Chondrocyte (in vitro differentiated cells): ENCODE measurements around the gene PREX1. TPM values are rescaled to one million over a fixed set of nuclear protein-coding genes. Genes with fewer than 3 reads are reported as not detected.

Experiments used
- DNase-seq: peaks from one replicate; pipeline ENCODE4 v3.0.0; 2021; ENCODE audit warnings: mixed read lengths, low spot score
- H3K27ac Mint-ChIP-seq: one replicate; pipeline ENCODE4 v1.8.0; 2021; ENCODE audit warnings: mild to moderate bottlenecking, moderate library complexity, mixed read lengths; ENCODE audit not compliant: unreplicated experiment
- H3K27me3 Mint-ChIP-seq: 2 replicates; pipeline ENCODE4 v1.8.0; 2021; ENCODE audit warnings: low read depth, mixed read lengths
- H3K36me3 Mint-ChIP-seq: 2 replicates; pipeline ENCODE4 v1.8.0; 2021; ENCODE audit warnings: low read depth, mixed read lengths
- H3K4me1 Mint-ChIP-seq: 2 replicates; pipeline ENCODE4 v1.8.0; 2021; ENCODE audit warnings: low read depth, mild to moderate bottlenecking, mixed read lengths
- H3K4me3 Mint-ChIP-seq: one replicate; pipeline ENCODE4 v1.8.0; 2021; ENCODE audit warnings: mild to moderate bottlenecking, moderate library complexity, mixed read lengths; ENCODE audit not compliant: unreplicated experiment
- H3K9me3 Mint-ChIP-seq: 2 replicates; pipeline ENCODE4 v1.8.0; 2021; ENCODE audit warnings: low read depth, mixed read lengths
- total RNA-seq: library from RNA; stranded (reverse); gene quantifications from 3 replicates; pipeline ENCODE4 v1.2.1, GENCODE V29; 2021
- TF ChIP-seq, protein P1 (sequence below): fragments of 200-600 bp; sonication (generic); IDR thresholded peaks from 2 replicates; pipeline ENCODE4 v1.5.0; 2021; ENCODE audit warnings: antibody characterized with exemption, mild to moderate bottlenecking, moderate library complexity

Gene PREX1
- total RNA-seq, 1 donor from 2014 or later: 3.0 TPM

DNA sequence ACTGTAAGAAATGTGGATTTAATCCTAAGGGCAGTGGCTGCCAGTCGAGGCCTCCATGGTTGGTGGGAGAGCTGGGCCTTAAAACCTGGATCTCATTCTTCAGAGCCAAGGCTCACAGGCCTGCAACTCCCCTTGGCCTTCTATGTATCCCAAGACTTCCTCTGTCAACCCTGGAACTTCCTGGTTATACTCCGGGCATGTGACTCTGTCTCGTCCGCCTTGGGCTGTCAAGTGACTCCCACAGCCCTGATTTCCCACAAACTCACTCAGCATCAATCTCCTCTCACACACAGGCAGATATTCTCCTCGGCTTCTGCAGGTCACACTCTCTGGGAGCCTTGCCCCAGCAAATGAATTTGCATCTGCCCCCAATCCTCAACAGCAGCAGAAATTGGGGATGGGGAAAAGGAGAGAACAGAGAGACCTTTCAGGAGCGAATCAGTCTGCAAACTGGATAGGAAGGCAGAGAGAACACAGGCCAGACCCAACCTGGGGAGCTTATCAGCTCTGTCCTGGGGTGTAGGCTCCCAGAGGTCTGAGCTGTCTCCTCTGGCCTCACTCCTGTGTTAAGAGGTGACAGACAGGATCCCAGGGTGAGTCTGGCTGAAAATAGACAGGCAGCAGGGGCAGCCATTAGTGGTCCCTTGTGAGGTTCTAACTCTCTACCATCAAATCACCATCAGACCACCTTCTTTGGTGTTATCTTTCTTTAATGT is 30.4 kb upstream of the PREX1 start:
- H3K4me1 Mint-ChIP-seq: peaks cover 11% of the 10 kb centered on the region
- DNase-seq: no peak
- TF ChIP-seq, protein P1, sequence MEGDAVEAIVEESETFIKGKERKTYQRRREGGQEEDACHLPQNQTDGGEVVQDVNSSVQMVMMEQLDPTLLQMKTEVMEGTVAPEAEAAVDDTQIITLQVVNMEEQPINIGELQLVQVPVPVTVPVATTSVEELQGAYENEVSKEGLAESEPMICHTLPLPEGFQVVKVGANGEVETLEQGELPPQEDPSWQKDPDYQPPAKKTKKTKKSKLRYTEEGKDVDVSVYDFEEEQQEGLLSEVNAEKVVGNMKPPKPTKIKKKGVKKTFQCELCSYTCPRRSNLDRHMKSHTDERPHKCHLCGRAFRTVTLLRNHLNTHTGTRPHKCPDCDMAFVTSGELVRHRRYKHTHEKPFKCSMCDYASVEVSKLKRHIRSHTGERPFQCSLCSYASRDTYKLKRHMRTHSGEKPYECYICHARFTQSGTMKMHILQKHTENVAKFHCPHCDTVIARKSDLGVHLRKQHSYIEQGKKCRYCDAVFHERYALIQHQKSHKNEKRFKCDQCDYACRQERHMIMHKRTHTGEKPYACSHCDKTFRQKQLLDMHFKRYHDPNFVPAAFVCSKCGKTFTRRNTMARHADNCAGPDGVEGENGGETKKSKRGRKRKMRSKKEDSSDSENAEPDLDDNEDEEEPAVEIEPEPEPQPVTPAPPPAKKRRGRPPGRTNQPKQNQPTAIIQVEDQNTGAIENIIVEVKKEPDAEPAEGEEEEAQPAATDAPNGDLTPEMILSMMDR: no peak
- H3K27ac Mint-ChIP-seq: no peak overlapping the region
- H3K27me3 Mint-ChIP-seq: no peaks in the 10 kb centered on the region
- no peaks in the 10 kb centered on the region for H3K36me3 Mint-ChIP-seq
- no peak overlapping the region for H3K4me3 Mint-ChIP-seq
- no peaks in the 10 kb centered on the region for H3K9me3 Mint-ChIP-seq

DNA sequence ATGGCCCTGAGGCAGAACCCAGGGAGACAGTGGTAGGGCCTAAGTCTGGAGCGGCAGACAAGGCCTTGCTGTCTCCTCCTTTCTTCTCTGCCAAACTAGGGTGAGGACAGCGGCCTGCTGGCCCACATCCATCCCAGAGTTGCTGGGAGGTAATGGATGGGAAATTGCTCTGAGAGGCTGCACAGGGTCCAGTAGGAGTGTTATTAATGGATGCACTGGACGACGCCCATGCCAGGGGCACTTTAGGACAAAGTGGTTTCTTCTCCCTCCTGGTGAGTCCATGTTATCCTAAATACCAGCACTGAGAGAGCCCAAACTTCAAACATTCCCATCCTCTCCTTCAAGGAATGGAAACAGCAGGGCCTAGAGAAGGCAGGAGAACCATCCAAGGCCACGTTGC is 28.3 kb upstream of the PREX1 start:
- no peak for DNase-seq
- no peak overlapping the region for H3K27ac Mint-ChIP-seq
- H3K27me3 Mint-ChIP-seq: no peaks in the 10 kb centered on the region
- H3K4me3 Mint-ChIP-seq: no peak overlapping the region
- peaks cover 11% of the 10 kb centered on the region for H3K4me1 Mint-ChIP-seq
- no peaks in the 10 kb centered on the region for H3K9me3 Mint-ChIP-seq
- no peaks in the 10 kb centered on the region for H3K36me3 Mint-ChIP-seq
- TF ChIP-seq, protein P1: no peak

DNA sequence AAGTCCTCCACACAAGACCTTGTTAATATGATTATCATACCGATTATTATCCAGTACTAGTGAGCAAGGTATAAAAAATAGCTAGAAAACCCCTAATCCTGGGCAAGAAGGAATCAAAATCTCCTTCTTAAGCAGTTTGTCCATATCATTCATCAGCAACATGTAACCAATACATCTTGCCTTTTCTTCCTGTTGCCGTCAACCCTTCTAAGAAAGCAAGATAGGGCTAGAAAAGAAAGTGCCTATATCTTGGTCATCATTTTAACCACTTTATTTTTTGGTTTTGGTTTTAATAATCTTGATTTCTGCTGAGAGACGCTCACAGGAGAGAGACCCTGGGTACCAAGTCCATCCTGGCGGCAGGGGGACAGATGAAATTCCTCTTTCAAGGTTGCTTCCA is 27.2 kb upstream of the PREX1 start:
- TF ChIP-seq, protein P1: no peak
- no peaks in the 10 kb centered on the region for H3K36me3 Mint-ChIP-seq
- H3K27ac Mint-ChIP-seq: no peak overlapping the region
- H3K4me1 Mint-ChIP-seq: peaks cover 11% of the 10 kb centered on the region
- H3K4me3 Mint-ChIP-seq: no peak overlapping the region
- no peaks in the 10 kb centered on the region for H3K27me3 Mint-ChIP-seq
- DNase-seq: no peak
- H3K9me3 Mint-ChIP-seq: no peaks in the 10 kb centered on the region

DNA sequence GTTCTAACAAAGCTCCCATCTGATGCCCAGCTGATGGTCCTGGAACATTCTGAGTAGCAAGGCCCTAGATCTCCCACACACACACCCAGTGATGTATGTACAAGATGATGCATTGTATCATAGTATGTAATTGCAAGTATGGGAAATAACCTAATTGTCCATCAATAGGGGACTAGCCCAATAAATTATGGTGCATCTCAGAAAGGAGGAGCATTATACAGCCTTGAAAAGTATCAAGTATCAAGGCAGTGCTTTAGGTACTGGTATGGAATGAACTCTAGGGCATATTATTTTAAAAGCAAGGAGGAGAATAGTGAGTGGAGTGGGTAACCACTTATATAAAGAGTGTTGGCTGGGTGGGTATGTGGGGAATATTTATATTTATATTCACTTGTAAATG is 24.8 kb upstream of the PREX1 start:
- Mint-ChIP-seq H3K36me3 (no peaks in the 10 kb centered on the region), H3K4me1 (peaks cover 11% of the 10 kb centered on the region), H3K27me3 (no peaks in the 10 kb centered on the region), H3K27ac (no peak overlapping the region), H3K4me3 (no peak overlapping the region), H3K9me3 (no peaks in the 10 kb centered on the region)
- DNase-seq: no peak
- TF ChIP-seq, protein P1: no peak

DNA sequence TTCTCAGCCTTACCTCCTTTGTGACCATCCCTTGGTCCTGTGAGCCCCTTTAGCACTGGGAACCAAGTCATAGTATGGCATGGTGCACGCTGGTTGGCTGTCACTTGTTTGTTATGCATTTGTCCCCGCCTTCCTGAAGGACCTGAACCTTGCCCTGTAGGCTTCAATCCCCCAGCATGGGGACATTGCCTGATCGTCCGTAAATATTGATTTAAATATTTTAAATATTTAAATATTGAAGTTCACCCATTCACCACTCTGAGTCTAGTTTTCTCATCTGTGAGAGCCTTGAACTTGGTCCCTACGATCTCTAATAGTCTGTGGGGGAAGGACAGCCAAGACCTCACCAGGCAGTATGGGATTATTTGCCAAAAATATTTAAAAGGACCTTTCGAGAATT is 23.8 kb upstream of the PREX1 start:
- H3K9me3 Mint-ChIP-seq: no peaks in the 10 kb centered on the region
- no peaks in the 10 kb centered on the region for H3K27me3 Mint-ChIP-seq
- peaks cover 15% of the 10 kb centered on the region for H3K4me1 Mint-ChIP-seq
- H3K27ac Mint-ChIP-seq: no peak overlapping the region
- TF ChIP-seq, protein P1: no peak
- H3K4me3 Mint-ChIP-seq: no peak overlapping the region
- H3K36me3 Mint-ChIP-seq: no peaks in the 10 kb centered on the region
- DNase-seq: no peak
